Esophagus muscularis mucosa (tissue), 4 donors: ENCODE measurements around the gene GASK1B.
A peak's percentile ranks its signal among the peaks of the same experiment; 100 is the strongest.

ENCODE experiments used
- CTCF ChIP-seq, 3 experiments: fragments of 200-600 bp in 2 of 3; fragments of 450-650 bp in 1 of 3; sonication (generic) in 2 of 3; IDR thresholded peaks; one replicate each; pipeline ENCODE4 v1.5.1; 2017 to 2019; ENCODE audit warnings: antibody characterized with exemption in 3 of 3, mild to moderate bottlenecking in 2 of 3, moderate library complexity in 1 of 3
- EP300 ChIP-seq: sonication (generic); formaldehyde crosslinking; IDR thresholded peaks from one replicate; pipeline ENCODE4 v1.6.1; 2017; ENCODE audit warnings: antibody characterized with exemption
- POLR2A ChIP-seq: fragments of 450-650 bp; IDR thresholded peaks from one replicate; pipeline ENCODE4 v1.6.1; 2017; ENCODE audit warnings: antibody characterized with exemption, moderate library complexity, mild to moderate bottlenecking, low read depth
- POLR2AphosphoS5 ChIP-seq, 2 donors: sonication (generic); formaldehyde crosslinking; IDR thresholded peaks; one replicate each; pipeline ENCODE4 v1.6.1; 2017; ENCODE audit warnings: antibody characterized with exemption in 2 of 2

- TF ChIP-seq CTCF (IDR thresholded peaks at IDR 0.05) (peak in 2 of 3 experiments; percentile 12 to 33), POLR2A (peak; percentile 23), POLR2AphosphoS5 (IDR thresholded peaks at IDR 0.05) (peak; percentile 79 to 83), EP300 (no peak)
Observed at GRCh38 chr4:158209825-158210807, 37.3 kb upstream of the GASK1B start, which contains the start of gene TMEM144.
